Smooth muscle cell (in vitro differentiated cells): ENCODE results near the gene SEC16A. TPM values are rescaled to one million over a fixed set of nuclear protein-coding genes. Genes with fewer than 3 reads are reported as not detected.

Source experiments
- DNase-seq: peaks from one replicate; lab custom pipeline; 2025; ENCODE audit not compliant: unreplicated experiment; lab: John Stamatoyannopoulos, UW
- H2AFZ ChIP-seq: fragments of 200-600 bp; sonication (generic); 2 replicates; pipeline ENCODE4 v1.6.0; 2016; ENCODE audit warnings: antibody characterized with exemption, low read depth, mild to moderate bottlenecking
- H3F3A ChIP-seq: fragments of 200-600 bp; sonication (generic); 2 replicates; pipeline ENCODE4 v1.6.0; 2017; ENCODE audit warnings: antibody characterized with exemption, low read depth
- H3K27ac ChIP-seq: fragments of 200-600 bp; sonication (generic); 2 replicates; pipeline ENCODE4 v1.5.1; 2016; ENCODE audit warnings: low read depth, mild to moderate bottlenecking
- H3K27me3 ChIP-seq: fragments of 200-600 bp; sonication (generic); 2 replicates; pipeline ENCODE4 v1.6.1; 2016; ENCODE audit warnings: low read depth, mild to moderate bottlenecking
- H3K36me3 ChIP-seq: fragments of 200-600 bp; sonication (generic); 2 replicates; pipeline ENCODE4 v1.5.1; 2016; ENCODE audit warnings: low read depth
- H3K4me1 ChIP-seq: fragments of 200-600 bp; sonication (generic); 2 replicates; pipeline ENCODE4 v1.5.1; 2016; ENCODE audit warnings: low read depth
- H3K4me2 ChIP-seq: fragments of 200-600 bp; sonication (generic); 2 replicates; pipeline ENCODE4 v1.6.0; 2016; ENCODE audit warnings: mild to moderate bottlenecking
- H3K4me3 ChIP-seq: fragments of 200-600 bp; sonication (generic); 2 replicates; pipeline ENCODE4 v1.5.1; 2016; ENCODE audit warnings: mild to moderate bottlenecking
- H3K79me2 ChIP-seq: fragments of 200-600 bp; sonication (generic); 2 replicates; pipeline ENCODE4 v1.6.0; 2016; ENCODE audit warnings: low read depth, mild to moderate bottlenecking
- H3K9ac ChIP-seq: fragments of 200-600 bp; sonication (generic); 2 replicates; pipeline ENCODE4 v1.6.0; 2016; ENCODE audit warnings: low read depth
- H3K9me3 ChIP-seq: fragments of 200-600 bp; sonication (generic); replicated peaks from 2 replicates; pipeline ENCODE4 v1.5.1; 2016; ENCODE audit warnings: low read depth
- H4K20me1 ChIP-seq: fragments of 200-600 bp; sonication (generic); 2 replicates; pipeline ENCODE4 v1.6.0; 2016; ENCODE audit warnings: low read depth
- CTCF ChIP-seq: fragments of 200-600 bp; sonication (generic); IDR thresholded peaks from 2 replicates; pipeline ENCODE4 v1.5.1; 2017; ENCODE audit warnings: borderline replicate concordance, mild to moderate bottlenecking, antibody characterized with exemption; ENCODE audit not compliant: insufficient read depth, poor library complexity, severe bottlenecking
- WGBS: methylation state at CpG from one replicate; pipeline ENCODE4 v1.1.7; 2016; ENCODE audit warnings: low lambda C conversion rate; 5-methylcytosine and 5-hydroxymethylcytosine counted together
- polyA plus RNA-seq: library from polyadenylated mRNA; unstranded; fragments of >200 nt; fragmentation: Nextera tagmentation; extraction: Ambion mirVana; gene quantifications from 2 replicates; pipeline ENCODE4 v1.2.1, GENCODE V29; 2016
- total RNA-seq: library from RNA; depleted of rRNA; stranded (reverse); fragments of >200 nt; gene quantifications from 2 replicates; pipeline ENCODE4 v1.2.3, GENCODE V29; 2014

The SEC16A gene
- total and polyA plus RNA-seq, 2 experiments from 2014 or later = 45.7 to 56.8 TPM

GRCh38 chr9:136436055-136436634 is 46.7 kb downstream of the SEC16A start:
- H4K20me1 ChIP-seq = peaks cover 80% of the 10 kb centered on the region

DNA sequence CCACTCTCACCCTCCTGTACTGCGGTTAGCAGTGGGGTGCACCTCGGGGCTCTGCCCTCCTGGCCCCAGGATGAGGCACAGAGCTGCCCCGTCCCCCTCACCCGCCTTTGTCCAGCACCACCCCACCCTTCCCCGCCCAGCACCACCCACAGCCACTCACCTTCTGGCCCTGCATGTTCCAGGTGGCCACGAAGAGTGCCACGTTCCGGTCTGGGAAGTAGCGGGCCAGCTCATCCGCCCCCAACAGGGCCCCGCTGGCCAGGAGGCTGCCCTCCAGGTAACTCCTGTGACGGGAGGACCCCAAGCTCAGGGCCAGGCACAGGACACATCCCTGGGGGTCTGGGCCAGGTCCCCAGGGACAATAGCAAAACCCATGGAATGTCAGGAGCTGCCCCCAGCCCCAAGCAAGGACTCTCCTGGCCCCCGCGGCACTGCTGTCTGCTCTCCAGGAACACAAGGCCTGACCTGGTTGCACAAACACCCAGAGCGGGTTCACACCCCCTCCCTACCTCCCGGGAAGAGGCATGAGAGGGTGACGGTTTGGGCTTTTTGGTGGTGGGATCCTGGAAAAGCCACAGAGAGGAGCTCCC is 48.2 kb downstream of the SEC16A start:
- Histone ChIP-seq H3K4me3 (no peak overlapping the region), H3K9ac (no peak overlapping the region), H3K4me1 (peaks cover 7% of the 10 kb centered on the region), H3K27me3 (no peaks in the 10 kb centered on the region), H3K9me3 (no peaks in the 10 kb centered on the region), H3K79me2 (peaks cover 40% of the 10 kb centered on the region), H2AFZ (no peak overlapping the region), H3K27ac (no peak overlapping the region), H3K4me2 (no peak overlapping the region), H3K36me3 (no peaks in the 10 kb centered on the region), H3F3A (no peaks in the 10 kb centered on the region), H4K20me1 (peaks cover 66% of the 10 kb centered on the region)
- over 99% methylated on average over 13 of the region's 17 CpGs for WGBS
- no peak for DNase-seq
- no peak for TF ChIP-seq CTCF

More at GRCh38 chr9:136436055-136436634, 46.7 kb downstream of the SEC16A start:
- Histone ChIP-seq H3K4me2 (no peak overlapping the region), H3K4me1 (peaks cover 7% of the 10 kb centered on the region), H3K9ac (no peak overlapping the region), H3K4me3 (no peak overlapping the region), H3K36me3 (no peaks in the 10 kb centered on the region), H3K9me3 (no peaks in the 10 kb centered on the region), H3K79me2 (peaks cover 40% of the 10 kb centered on the region), H3F3A (peaks cover 13% of the 10 kb centered on the region), H3K27ac (no peak overlapping the region), H3K27me3 (no peaks in the 10 kb centered on the region), H2AFZ (no peak overlapping the region)
- no peak for DNase-seq
- WGBS = 97% methylated on average over 25 of the region's 25 CpGs
- no peak for TF ChIP-seq CTCF

GRCh38 chr9:136433849-136434579 is 48.8 kb downstream of the SEC16A start:
- 98% methylated on average over 36 of the region's 37 CpGs for WGBS
- Histone ChIP-seq H3K9me3 (no peaks in the 10 kb centered on the region), H3F3A (no peaks in the 10 kb centered on the region), H3K27me3 (no peaks in the 10 kb centered on the region), H3K9ac (no peak overlapping the region), H3K27ac (no peak overlapping the region), H2AFZ (no peak overlapping the region), H4K20me1 (peaks cover 65% of the 10 kb centered on the region), H3K4me3 (no peak overlapping the region), H3K4me2 (no peak overlapping the region), H3K36me3 (no peaks in the 10 kb centered on the region), H3K79me2 (peaks cover 35% of the 10 kb centered on the region), H3K4me1 (peaks cover 7% of the 10 kb centered on the region)
- DNase-seq = no peak
- TF ChIP-seq CTCF = no peak
